GM12878 (cell line): Measurements from ENCODE around the gene MOB2.

Experiments used
- ETV6 ChIP-seq, 2 experiments: fragments of 450-650 bp in 1 of 2; IDR thresholded peaks in 1 of 2; conservative IDR thresholded peaks in 1 of 2; 2 replicates each; pipeline ENCODE4 v1.6.1; 2014; ENCODE audit warnings: antibody characterized with exemption in 1 of 2, borderline replicate concordance in 1 of 2, low read depth in 1 of 2, mild to moderate bottlenecking in 1 of 2, moderate library complexity in 1 of 2
- POLR2A ChIP-seq: IDR thresholded peaks from 2 replicates; pipeline ENCODE4 v1.6.1; 2011; ENCODE audit warnings: low read depth, mild to moderate bottlenecking, low read length
- POLR2AphosphoS5 ChIP-seq: IDR thresholded peaks from 2 replicates; pipeline ENCODE4 v1.6.1; 2011; ENCODE audit warnings: mild to moderate bottlenecking, low read length, inconsistent platforms
- ZBTB11 ChIP-seq: fragments of 450-650 bp; formaldehyde crosslinking; IDR thresholded peaks from 2 replicates; pipeline ENCODE4 v1.5.0; 2022; ENCODE audit warnings: mild to moderate bottlenecking, missing genetic modification characterization
- TF ChIP-seq, protein P1 (sequence below), 3 experiments: IDR thresholded peaks in 2 of 3; conservative IDR thresholded peaks in 1 of 3; 2 replicates each; pipeline ENCODE4 v1.5.1; 2011; ENCODE audit warnings: low read depth in 3 of 3, low read length in 3 of 3, mild to moderate bottlenecking in 3 of 3, control low read depth in 2 of 3, moderate library complexity in 2 of 3, inconsistent platforms in 1 of 3, mixed read lengths in 1 of 3; ENCODE audit not compliant: control insufficient read depth in 2 of 3, insufficient read depth in 1 of 3; ENCODE audit errors: extremely low read depth in 1 of 3
- TF ChIP-seq, protein P2 (sequence below): IDR thresholded peaks from 2 replicates; pipeline ENCODE4 v1.6.1; 2011; ENCODE audit warnings: low read depth, low read length, improper control_type of control experiment, borderline replicate concordance

DNA sequence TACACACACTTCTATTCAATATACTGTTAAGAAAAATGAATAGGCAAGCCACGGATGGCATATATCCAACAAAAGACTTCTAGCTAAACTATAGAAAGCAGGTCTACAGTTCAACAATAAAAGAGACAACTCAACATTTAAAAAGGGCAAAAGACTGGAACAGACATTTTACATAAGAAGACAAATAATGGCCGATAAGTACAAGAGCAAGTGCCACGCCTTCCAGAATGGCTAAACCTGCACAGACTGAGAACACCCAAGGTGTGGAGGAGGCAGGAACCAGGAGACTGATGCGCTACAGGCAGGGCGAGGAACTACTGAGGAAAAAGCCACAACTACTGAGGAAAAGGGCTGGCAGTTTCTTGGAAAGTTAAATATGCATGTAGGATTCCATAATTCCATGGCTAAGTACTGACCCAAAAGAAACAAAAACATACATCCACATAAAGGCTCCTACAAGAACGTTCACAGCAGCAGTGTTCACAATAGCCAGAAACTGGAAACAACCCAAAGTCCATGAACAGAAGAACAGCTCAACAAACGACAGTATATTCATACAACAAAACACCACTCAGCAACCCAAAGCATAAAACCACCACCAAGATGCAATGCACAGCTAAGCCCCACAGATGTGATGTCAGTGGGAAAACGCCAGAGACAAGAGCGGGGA, 9.6 kb upstream of the MOB2 start:
- no peak for TF ChIP-seq POLR2AphosphoS5
- no peak for TF ChIP-seq ETV6 (conservative IDR thresholded peaks at IDR 0.05 in 1 of 2, IDR thresholded peaks at IDR 0.05 in 1 of 2; ENCODE audit: borderline replicate concordance in 1 of 2, low read depth in 1 of 2)
- TF ChIP-seq, protein P1, sequence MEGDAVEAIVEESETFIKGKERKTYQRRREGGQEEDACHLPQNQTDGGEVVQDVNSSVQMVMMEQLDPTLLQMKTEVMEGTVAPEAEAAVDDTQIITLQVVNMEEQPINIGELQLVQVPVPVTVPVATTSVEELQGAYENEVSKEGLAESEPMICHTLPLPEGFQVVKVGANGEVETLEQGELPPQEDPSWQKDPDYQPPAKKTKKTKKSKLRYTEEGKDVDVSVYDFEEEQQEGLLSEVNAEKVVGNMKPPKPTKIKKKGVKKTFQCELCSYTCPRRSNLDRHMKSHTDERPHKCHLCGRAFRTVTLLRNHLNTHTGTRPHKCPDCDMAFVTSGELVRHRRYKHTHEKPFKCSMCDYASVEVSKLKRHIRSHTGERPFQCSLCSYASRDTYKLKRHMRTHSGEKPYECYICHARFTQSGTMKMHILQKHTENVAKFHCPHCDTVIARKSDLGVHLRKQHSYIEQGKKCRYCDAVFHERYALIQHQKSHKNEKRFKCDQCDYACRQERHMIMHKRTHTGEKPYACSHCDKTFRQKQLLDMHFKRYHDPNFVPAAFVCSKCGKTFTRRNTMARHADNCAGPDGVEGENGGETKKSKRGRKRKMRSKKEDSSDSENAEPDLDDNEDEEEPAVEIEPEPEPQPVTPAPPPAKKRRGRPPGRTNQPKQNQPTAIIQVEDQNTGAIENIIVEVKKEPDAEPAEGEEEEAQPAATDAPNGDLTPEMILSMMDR (IDR thresholded peaks at IDR 0.05 in 2 of 3, conservative IDR thresholded peaks at IDR 0.05 in 1 of 3; ENCODE audit: control insufficient read depth in 2 of 3, extremely low read depth in 1 of 3, insufficient read depth in 1 of 3, low read depth in 3 of 3, low read length in 3 of 3) = no peak
- TF ChIP-seq ZBTB11 = no peak
- TF ChIP-seq, protein P2, sequence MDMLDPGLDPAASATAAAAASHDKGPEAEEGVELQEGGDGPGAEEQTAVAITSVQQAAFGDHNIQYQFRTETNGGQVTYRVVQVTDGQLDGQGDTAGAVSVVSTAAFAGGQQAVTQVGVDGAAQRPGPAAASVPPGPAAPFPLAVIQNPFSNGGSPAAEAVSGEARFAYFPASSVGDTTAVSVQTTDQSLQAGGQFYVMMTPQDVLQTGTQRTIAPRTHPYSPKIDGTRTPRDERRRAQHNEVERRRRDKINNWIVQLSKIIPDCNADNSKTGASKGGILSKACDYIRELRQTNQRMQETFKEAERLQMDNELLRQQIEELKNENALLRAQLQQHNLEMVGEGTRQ = no peak
- TF ChIP-seq POLR2A = no peak
